ENCODE data around the gene LURAP1L.

DNA sequence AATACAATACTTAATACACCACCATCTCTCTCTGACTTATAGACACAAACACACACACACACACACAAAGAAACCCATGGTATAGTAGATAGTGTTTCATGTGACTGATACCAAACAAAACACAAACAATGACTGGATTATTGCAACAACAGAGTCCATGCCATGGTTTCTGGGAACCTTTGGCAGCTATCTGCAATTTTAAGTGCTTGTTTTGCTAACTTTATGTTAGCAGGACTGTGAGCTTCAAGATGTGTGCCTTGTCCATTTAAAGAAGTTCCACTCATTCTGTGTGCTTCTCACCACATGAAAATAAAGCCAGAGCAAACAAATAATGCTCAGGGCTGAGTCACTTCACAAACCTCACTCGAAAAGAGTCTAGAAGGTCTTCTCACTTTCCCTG is 15.1 kb upstream of the LURAP1L start:
- TF ChIP-seq POLR2A (IDR thresholded peaks at IDR 0.05) = no peak
- TF ChIP-seq, protein P1, sequence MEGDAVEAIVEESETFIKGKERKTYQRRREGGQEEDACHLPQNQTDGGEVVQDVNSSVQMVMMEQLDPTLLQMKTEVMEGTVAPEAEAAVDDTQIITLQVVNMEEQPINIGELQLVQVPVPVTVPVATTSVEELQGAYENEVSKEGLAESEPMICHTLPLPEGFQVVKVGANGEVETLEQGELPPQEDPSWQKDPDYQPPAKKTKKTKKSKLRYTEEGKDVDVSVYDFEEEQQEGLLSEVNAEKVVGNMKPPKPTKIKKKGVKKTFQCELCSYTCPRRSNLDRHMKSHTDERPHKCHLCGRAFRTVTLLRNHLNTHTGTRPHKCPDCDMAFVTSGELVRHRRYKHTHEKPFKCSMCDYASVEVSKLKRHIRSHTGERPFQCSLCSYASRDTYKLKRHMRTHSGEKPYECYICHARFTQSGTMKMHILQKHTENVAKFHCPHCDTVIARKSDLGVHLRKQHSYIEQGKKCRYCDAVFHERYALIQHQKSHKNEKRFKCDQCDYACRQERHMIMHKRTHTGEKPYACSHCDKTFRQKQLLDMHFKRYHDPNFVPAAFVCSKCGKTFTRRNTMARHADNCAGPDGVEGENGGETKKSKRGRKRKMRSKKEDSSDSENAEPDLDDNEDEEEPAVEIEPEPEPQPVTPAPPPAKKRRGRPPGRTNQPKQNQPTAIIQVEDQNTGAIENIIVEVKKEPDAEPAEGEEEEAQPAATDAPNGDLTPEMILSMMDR (IDR thresholded peaks at IDR 0.05) = no peak

Measured in thyroid gland (tissue), 4 donors.